Ishikawa (cell line): ENCODE measurements around the gene HLA-DOA.

Source experiments
- CEBPB ChIP-seq: IDR thresholded peaks from 2 replicates; pipeline ENCODE4 v1.6.1; 2012
- CREB1 ChIP-seq: IDR thresholded peaks from 2 replicates; pipeline ENCODE4 v1.6.1; 2012; ENCODE audit warnings: low read depth
- EGR1 ChIP-seq: IDR thresholded peaks from 2 replicates; pipeline ENCODE4 v1.6.1; 2012
- EP300 ChIP-seq: IDR thresholded peaks from 2 replicates; pipeline ENCODE4 v1.6.1; 2012; ENCODE audit warnings: borderline replicate concordance
- FOXM1 ChIP-seq: IDR thresholded peaks from 2 replicates; pipeline ENCODE4 v1.6.1; 2012; ENCODE audit warnings: low read depth, borderline replicate concordance
- MAX ChIP-seq: IDR thresholded peaks from 2 replicates; pipeline ENCODE4 v1.6.1; 2012
- RAD21 ChIP-seq: IDR thresholded peaks from 2 replicates; pipeline ENCODE4 v1.6.1; 2012; ENCODE audit warnings: low read depth
- REST ChIP-seq: IDR thresholded peaks from 2 replicates; pipeline ENCODE4 v1.6.1; 2012; ENCODE audit warnings: low read depth, mild to moderate bottlenecking
- TAF1 ChIP-seq: IDR thresholded peaks from 2 replicates; pipeline ENCODE4 v1.6.1; 2012; ENCODE audit warnings: low read depth, mild to moderate bottlenecking
- TCF12 ChIP-seq: IDR thresholded peaks from 2 replicates; pipeline ENCODE4 v1.6.1; 2012; ENCODE audit warnings: low read depth
- TEAD4 ChIP-seq: IDR thresholded peaks from 2 replicates; pipeline ENCODE4 v1.6.1; 2012
- USF1 ChIP-seq: IDR thresholded peaks from 2 replicates; pipeline ENCODE4 v1.6.1; 2012
- YY1 ChIP-seq: IDR thresholded peaks from 2 replicates; pipeline ENCODE4 v1.6.1; 2012; ENCODE audit warnings: low read depth
- ZBTB7A ChIP-seq: IDR thresholded peaks from 2 replicates; pipeline ENCODE4 v1.6.1; 2012; ENCODE audit warnings: low read depth

GRCh38 chr6:32975886-32976285, 33.5 kb downstream of the HLA-DOA start:
- TF ChIP-seq USF1 (no peak), RAD21 (no peak), YY1 (no peak), TAF1 (no peak), TEAD4 (no peak), EGR1 (no peak), MAX (no peak), EP300 (no peak), CEBPB (no peak), ZBTB7A (no peak), REST (no peak), FOXM1 (no peak), TCF12 (no peak), CREB1 (no peak)
